Measurements from ENCODE around the gene FCF1. TPM values are rescaled to one million over a fixed set of nuclear protein-coding genes. Genes with fewer than 3 reads are reported as not detected.

The FCF1 gene
- total RNA-seq (2012; rRNA removed): 37.4 and 41.3 TPM in 2 replicates

GRCh38 chr14:74712499-74713394, at the start of gene FCF1, which contains the start of gene AREL1:
TSS of gene FCF1 (plus strand) at chr14:74713144. CDS start at chr14:74713198, 54 bp downstream.
TSS of gene AREL1 (minus strand) at chr14:74713080. CDS start at chr14:74685615, 27,465 bp downstream.
- H3K4me2 ChIP-seq (ENCODE audit: low read length): peak within 1 kb of the TSS; percentile 87
- H3K36me3 ChIP-seq (ENCODE audit: insufficient read depth, low read length): peaks cover 15% of the 10 kb centered on the region
- H3K9ac ChIP-seq (ENCODE audit: low read depth, low read length): peak within 1 kb of the TSS; percentile 89
- H3K4me3 ChIP-seq (ENCODE audit: low read length): peak within 1 kb of the TSS; percentile 89
- no peaks in the 10 kb centered on the region for H3K9me3 ChIP-seq (replicated peaks; ENCODE audit: low read length)
- no peaks in the 10 kb centered on the region for H3K27me3 ChIP-seq (ENCODE audit: control insufficient read depth, insufficient read depth, low read length)
- H3K4me1 ChIP-seq (ENCODE audit: control insufficient read depth, insufficient read depth, low read length): peaks cover 15% of the 10 kb centered on the region

GRCh38 chr14:74663884-74664283, 49.1 kb upstream of the FCF1 start:
- H3K4me3 ChIP-seq (ENCODE audit: low read length): no peak overlapping the region

GRCh38 chr14:74664717-74665116, 48.2 kb upstream of the FCF1 start:
- no peak overlapping the region for H3K4me3 ChIP-seq (ENCODE audit: low read length)
- H3K27me3 ChIP-seq (ENCODE audit: control insufficient read depth, insufficient read depth, low read length): no peaks in the 10 kb centered on the region
- H3K9ac ChIP-seq (ENCODE audit: low read depth, low read length): no peak overlapping the region
- H3K4me2 ChIP-seq (ENCODE audit: low read length): no peak overlapping the region
- no peaks in the 10 kb centered on the region for H3K9me3 ChIP-seq (replicated peaks; ENCODE audit: low read length)
- H3K4me1 ChIP-seq (ENCODE audit: control insufficient read depth, insufficient read depth, low read length): peaks cover 17% of the 10 kb centered on the region
- H3K36me3 ChIP-seq (ENCODE audit: insufficient read depth, low read length): peaks cover 58% of the 10 kb centered on the region

More at GRCh38 chr14:74663884-74664283, 49.1 kb upstream of the FCF1 start:
- Histone ChIP-seq H3K36me3 (ENCODE audit: insufficient read depth, low read length) (peaks cover 50% of the 10 kb centered on the region), H3K9me3 (replicated peaks; ENCODE audit: low read length) (no peaks in the 10 kb centered on the region), H3K4me1 (ENCODE audit: control insufficient read depth, insufficient read depth, low read length) (peaks cover 26% of the 10 kb centered on the region), H3K4me2 (ENCODE audit: low read length) (no peak overlapping the region), H3K9ac (ENCODE audit: low read depth, low read length) (no peak overlapping the region), H3K27me3 (ENCODE audit: control insufficient read depth, insufficient read depth, low read length) (no peaks in the 10 kb centered on the region)

GRCh38 chr14:74667758-74668157, 45.2 kb upstream of the FCF1 start:
- peaks cover 60% of the 10 kb centered on the region for H3K36me3 ChIP-seq (ENCODE audit: insufficient read depth, low read length)
- no peak overlapping the region for H3K9ac ChIP-seq (ENCODE audit: low read depth, low read length)
- no peak overlapping the region for H3K4me2 ChIP-seq (ENCODE audit: low read length)
- no peaks in the 10 kb centered on the region for H3K27me3 ChIP-seq (ENCODE audit: control insufficient read depth, insufficient read depth, low read length)
- no peaks in the 10 kb centered on the region for H3K9me3 ChIP-seq (replicated peaks; ENCODE audit: low read length)
- no peak overlapping the region for H3K4me3 ChIP-seq (ENCODE audit: low read length)
- peaks cover 30% of the 10 kb centered on the region for H3K4me1 ChIP-seq (ENCODE audit: control insufficient read depth, insufficient read depth, low read length)

- Histone ChIP-seq H3K9ac (ENCODE audit: low read depth, low read length) (no peak overlapping the region), H3K4me2 (ENCODE audit: low read length) (no peak overlapping the region), H3K9me3 (replicated peaks; ENCODE audit: low read length) (no peaks in the 10 kb centered on the region), H3K4me1 (ENCODE audit: control insufficient read depth, insufficient read depth, low read length) (peaks cover 22% of the 10 kb centered on the region), H3K4me3 (ENCODE audit: low read length) (no peak overlapping the region), H3K27me3 (ENCODE audit: control insufficient read depth, insufficient read depth, low read length) (no peaks in the 10 kb centered on the region), H3K36me3 (ENCODE audit: insufficient read depth, low read length) (peaks cover 59% of the 10 kb centered on the region)
Measured at GRCh38 chr14:74669256-74669655, 43.7 kb upstream of the FCF1 start.

- H3K9me3 ChIP-seq (replicated peaks; ENCODE audit: low read length): no peaks in the 10 kb centered on the region
- no peak overlapping the region for H3K4me3 ChIP-seq (ENCODE audit: low read length)
- peaks cover 59% of the 10 kb centered on the region for H3K36me3 ChIP-seq (ENCODE audit: insufficient read depth, low read length)
- H3K4me1 ChIP-seq (ENCODE audit: control insufficient read depth, insufficient read depth, low read length): peaks cover 22% of the 10 kb centered on the region
- no peak overlapping the region for H3K9ac ChIP-seq (ENCODE audit: low read depth, low read length)
- H3K27me3 ChIP-seq (ENCODE audit: control insufficient read depth, insufficient read depth, low read length): no peaks in the 10 kb centered on the region
- no peak overlapping the region for H3K4me2 ChIP-seq (ENCODE audit: low read length)
Measured at GRCh38 chr14:74669846-74670245, 43.1 kb upstream of the FCF1 start.

- Histone ChIP-seq H3K9me3 (replicated peaks; ENCODE audit: low read length) (no peaks in the 10 kb centered on the region), H3K9ac (ENCODE audit: low read depth, low read length) (peak overlapping the region; percentile 4), H3K27me3 (ENCODE audit: control insufficient read depth, insufficient read depth, low read length) (no peaks in the 10 kb centered on the region), H3K4me3 (ENCODE audit: low read length) (no peak overlapping the region), H3K4me1 (ENCODE audit: control insufficient read depth, insufficient read depth, low read length) (peaks cover 27% of the 10 kb centered on the region), H3K36me3 (ENCODE audit: insufficient read depth, low read length) (peaks cover 63% of the 10 kb centered on the region), H3K4me2 (ENCODE audit: low read length) (peak overlapping the region; percentile 51)
Measured at GRCh38 chr14:74670726-74671411, 42.1 kb upstream of the FCF1 start.

GRCh38 chr14:74671789-74672188, 41.2 kb upstream of the FCF1 start:
- no peak overlapping the region for H3K4me3 ChIP-seq (ENCODE audit: low read length)
- peak overlapping the region; percentile 28 for H3K9ac ChIP-seq (ENCODE audit: low read depth, low read length)
- H3K9me3 ChIP-seq (replicated peaks; ENCODE audit: low read length): no peaks in the 10 kb centered on the region
- peaks cover 27% of the 10 kb centered on the region for H3K4me1 ChIP-seq (ENCODE audit: control insufficient read depth, insufficient read depth, low read length)
- peak overlapping the region; percentile 27 for H3K4me2 ChIP-seq (ENCODE audit: low read length)
- H3K27me3 ChIP-seq (ENCODE audit: control insufficient read depth, insufficient read depth, low read length): no peaks in the 10 kb centered on the region
- H3K36me3 ChIP-seq (ENCODE audit: insufficient read depth, low read length): peaks cover 70% of the 10 kb centered on the region

- Histone ChIP-seq H3K9me3 (replicated peaks; ENCODE audit: low read length) (no peaks in the 10 kb centered on the region), H3K27me3 (ENCODE audit: control insufficient read depth, insufficient read depth, low read length) (no peaks in the 10 kb centered on the region), H3K4me1 (ENCODE audit: control insufficient read depth, insufficient read depth, low read length) (peaks cover 27% of the 10 kb centered on the region), H3K36me3 (ENCODE audit: insufficient read depth, low read length) (peaks cover 54% of the 10 kb centered on the region), H3K9ac (ENCODE audit: low read depth, low read length) (no peak overlapping the region), H3K4me2 (ENCODE audit: low read length) (no peak overlapping the region), H3K4me3 (ENCODE audit: low read length) (no peak overlapping the region)
Measured at GRCh38 chr14:74673768-74674167, 39.2 kb upstream of the FCF1 start.

- Histone ChIP-seq H3K4me2 (ENCODE audit: low read length) (no peak overlapping the region), H3K36me3 (ENCODE audit: insufficient read depth, low read length) (peaks cover 40% of the 10 kb centered on the region), H3K9ac (ENCODE audit: low read depth, low read length) (no peak overlapping the region), H3K9me3 (replicated peaks; ENCODE audit: low read length) (no peaks in the 10 kb centered on the region), H3K27me3 (ENCODE audit: control insufficient read depth, insufficient read depth, low read length) (no peaks in the 10 kb centered on the region), H3K4me1 (ENCODE audit: control insufficient read depth, insufficient read depth, low read length) (peaks cover 24% of the 10 kb centered on the region), H3K4me3 (ENCODE audit: low read length) (no peak overlapping the region)
Measured at GRCh38 chr14:74675219-74675618, 37.7 kb upstream of the FCF1 start.

GRCh38 chr14:74682169-74682952, 30.6 kb upstream of the FCF1 start:
- Histone ChIP-seq H3K9me3 (replicated peaks; ENCODE audit: low read length) (no peaks in the 10 kb centered on the region), H3K9ac (ENCODE audit: low read depth, low read length) (no peak overlapping the region), H3K4me2 (ENCODE audit: low read length) (no peak overlapping the region), H3K4me3 (ENCODE audit: low read length) (no peak overlapping the region), H3K4me1 (ENCODE audit: control insufficient read depth, insufficient read depth, low read length) (no peaks in the 10 kb centered on the region), H3K36me3 (ENCODE audit: insufficient read depth, low read length) (peaks cover 53% of the 10 kb centered on the region), H3K27me3 (ENCODE audit: control insufficient read depth, insufficient read depth, low read length) (no peaks in the 10 kb centered on the region)

Measured in skeletal muscle satellite cell (primary cell).